GM21529 (cell line): ENCODE results near the gene CEP85L.

Source experiments
- ATAC-seq: cut with Tn5 transposase; IDR thresholded peaks from one replicate; pipeline ENCODE4 v1.9.1; 2021; ENCODE audit not compliant: unreplicated experiment

The CEP85L gene

DNA sequence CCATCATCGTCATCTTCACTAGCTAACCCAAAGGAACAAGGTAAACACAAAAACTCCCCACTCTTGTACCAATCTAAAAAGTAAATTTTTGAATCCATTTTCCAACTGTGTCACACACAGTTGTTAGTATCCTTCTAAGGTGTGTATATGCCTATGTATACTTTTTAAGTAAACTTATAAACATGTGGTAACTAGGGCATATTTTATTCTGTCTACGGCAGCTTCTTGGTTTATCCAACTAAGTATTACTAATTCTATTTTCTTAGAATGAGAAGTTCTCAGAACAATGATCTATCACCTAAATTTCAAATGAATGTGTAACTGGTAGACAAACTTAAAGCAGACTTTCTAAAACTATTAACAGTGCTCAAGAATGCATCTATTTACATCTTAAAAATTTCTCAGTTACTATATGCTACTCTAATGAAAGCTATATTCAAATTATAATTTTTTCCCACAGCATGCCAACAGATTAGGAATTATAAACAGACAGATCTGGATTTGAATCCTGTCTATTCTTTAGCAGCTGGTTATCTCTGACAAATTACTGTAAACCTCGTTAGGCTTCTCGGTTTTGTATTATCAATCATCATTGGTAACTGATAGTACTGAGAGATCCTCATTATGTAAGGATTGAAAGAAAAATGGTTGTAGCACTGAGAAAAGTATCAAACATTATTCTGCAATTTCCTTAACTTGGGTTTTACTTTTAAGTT lies 105.1 kb downstream of the CEP85L start:
- no peak for ATAC-seq

DNA sequence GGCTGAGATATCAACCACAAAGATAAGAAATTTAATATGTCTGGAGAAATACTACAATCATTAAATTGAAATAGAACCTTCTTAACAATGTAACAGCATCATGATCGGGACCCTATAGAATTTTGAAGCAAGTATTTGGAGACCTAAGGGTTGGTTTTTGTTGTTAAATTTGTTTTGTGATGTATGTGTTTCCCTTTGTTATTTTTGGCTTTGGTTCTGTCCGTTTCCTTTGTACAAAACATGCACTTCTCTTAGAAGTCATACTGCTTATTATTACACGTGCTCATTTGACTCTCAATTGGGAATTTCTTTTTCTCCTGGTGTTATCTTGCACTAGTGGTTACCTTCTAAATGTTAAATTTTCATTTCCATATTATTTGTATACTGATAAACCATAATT lies 107.3 kb downstream of the CEP85L start:
- ATAC-seq, result no peak

DNA sequence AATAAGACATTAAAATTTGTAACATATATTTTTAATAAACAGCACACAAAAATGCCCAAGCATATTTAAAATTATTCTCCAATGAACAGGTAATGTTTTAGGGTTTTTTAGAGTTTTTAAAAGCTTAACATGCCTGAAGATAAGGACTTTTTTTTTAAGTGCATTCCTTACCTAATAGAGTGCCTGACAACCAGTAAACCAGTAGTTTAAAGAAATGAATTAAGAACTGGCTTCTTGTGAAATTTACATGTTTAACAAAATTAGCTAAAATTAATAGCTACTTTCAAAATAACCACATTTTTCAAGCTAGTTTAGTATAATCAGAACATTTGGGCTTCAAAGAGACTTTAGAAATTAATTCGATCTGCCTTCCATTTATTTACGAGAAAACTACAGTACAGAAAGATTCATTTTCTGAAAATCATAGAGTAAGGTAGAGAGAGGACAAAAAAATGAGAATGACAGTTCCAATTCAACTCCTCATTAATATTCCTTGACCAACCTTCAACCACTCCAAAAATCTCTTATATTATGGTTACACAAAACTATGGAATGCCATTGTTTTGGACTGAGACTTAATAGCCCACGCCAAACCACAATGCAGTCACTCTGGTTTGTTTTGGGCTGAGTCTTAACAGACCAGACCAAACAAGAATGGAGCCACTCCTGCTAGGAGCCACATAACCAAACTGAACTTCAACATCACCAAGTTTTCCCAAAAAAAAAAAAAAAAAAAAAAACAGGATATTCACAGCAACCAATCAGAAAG lies 109.0 kb downstream of the CEP85L start:
- ATAC-seq, result no peak

DNA sequence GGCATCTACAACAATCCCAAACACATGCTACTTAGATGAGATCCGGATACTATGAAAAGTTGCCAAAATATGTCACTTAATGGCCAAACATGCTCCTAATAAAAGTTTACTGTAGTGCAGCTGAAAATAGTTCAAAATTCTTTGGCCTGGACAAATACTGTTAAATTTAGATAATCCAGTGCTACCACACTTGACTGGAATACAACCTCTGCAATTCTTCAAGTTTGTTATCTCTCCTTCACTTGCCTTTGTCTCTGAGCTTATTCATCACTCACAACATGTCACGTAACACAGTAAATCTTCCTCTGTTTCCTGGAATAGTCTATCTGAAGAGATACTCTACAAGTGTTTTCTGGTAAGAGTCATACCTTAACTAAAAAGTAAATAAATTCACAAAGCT lies 113.8 kb downstream of the CEP85L start:
- no peak for ATAC-seq

DNA sequence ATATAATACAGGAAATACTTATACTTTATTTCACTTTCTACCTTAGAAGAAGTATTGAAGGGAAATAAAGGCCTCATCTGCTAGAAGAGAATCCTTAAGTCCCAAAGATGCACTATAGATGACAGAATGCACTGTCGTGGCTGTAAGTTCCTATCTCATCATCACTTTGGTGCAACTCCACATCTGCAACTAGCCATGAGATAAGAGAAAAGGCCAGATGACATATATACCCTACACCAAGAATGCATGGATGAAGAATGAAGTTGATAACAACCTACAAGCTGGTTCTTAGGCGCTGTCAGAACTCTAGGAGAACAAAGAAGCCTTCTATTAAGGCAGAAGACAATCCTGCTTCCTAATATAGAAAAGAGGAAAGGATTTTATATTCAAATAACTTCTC lies 114.9 kb downstream of the CEP85L start:
- no peak for ATAC-seq

DNA sequence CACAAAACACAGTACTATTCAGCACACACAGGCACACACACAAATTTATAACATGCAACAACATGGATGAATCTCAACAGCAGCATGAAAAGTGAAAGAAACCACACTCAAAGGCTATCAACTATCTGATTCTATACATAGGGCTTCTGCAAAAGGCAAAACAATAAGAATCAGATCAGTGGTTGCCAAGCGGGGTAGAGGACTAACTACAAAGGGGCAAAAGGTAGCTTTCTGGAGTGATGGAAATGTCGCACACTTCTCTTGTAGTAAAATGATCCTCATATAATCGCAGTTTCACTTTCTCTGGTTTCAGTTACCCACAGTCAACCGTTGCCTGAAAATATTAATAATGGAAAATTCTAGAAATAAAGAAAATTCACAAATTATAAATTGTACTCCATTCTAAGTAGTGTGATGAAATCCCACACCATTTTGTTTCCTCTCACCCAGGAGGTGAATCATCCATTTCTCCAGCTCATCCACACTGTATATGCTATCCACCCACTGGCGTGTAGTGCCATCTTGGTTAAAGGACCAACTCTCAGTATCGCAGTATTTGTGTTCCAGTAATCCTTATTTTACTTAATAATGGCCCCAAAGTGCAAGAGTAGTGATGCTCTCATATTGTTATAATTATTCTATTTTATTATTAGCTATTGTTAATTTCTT lies 116.1 kb downstream of the CEP85L start:
- no peak for ATAC-seq

DNA sequence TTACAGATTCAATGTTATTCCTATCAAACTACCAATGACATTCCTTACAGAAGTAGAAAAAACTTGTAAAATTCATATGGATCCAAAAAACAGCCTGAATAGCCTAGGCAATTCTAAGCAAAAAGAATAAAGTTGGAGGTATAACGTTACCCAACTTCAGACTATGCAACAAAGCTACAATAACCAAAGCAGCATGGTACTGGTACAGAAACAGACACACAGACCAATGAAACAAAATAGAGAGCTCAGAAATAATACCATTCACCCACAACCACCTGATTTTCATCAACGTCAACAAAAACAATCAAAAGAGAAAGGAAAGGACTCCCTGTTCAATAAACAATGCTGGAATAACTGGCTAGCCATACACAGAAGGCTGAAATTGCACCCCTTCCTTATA lies 120.4 kb downstream of the CEP85L start:
- ATAC-seq, result no peak

DNA sequence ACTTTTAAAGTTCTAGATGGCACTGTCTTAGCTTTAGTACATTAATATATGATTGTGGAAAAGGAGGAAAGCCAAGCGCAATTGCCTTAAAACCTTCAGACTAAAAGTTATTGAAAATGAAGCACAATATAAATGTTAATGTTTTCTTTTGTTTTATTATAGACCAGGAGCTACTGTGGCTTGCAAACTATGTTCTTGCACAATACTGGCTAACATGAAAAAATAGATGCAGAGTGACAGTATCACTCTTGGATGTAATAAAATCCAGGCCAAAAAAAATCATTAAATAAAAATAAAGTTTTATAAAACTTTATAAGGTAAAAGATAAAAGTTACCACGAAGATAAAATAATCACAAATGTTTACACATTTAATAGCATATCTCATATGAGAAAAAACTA lies 121.6 kb downstream of the CEP85L start:
- no peak for ATAC-seq

DNA sequence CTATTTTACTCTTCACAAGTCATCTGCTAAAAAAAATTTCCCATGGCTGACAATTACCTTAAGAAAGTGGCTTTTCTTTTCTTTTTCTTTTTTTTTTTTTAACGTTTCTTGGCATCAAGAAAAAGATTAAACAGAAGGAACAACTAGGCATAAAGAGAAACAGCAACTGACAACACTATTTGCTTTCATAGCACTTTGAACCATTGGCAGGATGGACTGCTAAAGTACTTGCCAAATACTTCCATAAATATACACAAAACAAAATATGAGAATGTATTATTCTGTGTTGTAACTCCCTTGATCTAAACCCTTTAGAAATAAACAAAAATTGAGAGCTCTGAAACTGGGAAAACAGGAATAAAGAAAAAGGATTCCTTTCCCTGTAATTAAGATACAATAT lies 123.3 kb downstream of the CEP85L start:
- ATAC-seq, result no peak

DNA sequence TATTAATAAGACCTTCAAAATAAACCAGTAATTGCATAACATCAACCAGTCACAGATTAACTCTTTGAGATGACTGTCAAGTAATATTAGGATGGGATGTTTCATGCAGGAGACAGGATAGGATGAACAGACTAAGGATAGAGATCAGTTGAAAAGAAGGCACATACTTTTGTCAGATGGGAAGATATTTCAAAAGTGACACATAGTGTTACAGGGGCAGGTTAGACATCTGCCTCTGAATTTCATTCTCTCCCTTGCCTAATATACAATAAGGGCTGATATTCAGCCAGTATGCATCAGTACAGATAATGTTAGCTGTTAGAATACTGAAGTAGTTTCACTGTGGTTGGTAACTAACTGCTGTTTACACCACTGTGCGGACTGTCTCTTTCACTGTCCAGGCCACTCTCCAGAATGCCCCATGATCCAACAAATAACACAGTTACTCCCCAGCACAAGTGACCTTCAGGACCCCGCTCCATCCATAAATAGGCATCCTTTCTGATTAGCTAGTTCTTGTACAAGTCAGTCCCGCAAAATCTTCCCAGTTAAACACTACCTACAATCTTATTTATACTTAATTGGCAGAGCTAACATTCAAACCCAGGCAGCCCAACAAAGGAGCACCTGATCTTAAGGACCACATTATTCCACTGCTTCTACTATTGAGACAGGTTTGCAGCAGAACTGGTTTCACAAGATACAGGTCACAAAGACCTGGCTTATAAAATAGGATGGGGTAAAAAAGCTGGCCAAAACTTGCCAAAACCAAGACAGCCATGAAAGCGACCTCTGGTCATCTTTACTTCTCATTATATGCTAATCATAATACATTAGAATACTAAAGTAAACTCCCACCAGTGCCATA lies 125.2 kb downstream of the CEP85L start:
- ATAC-seq, result no peak

DNA sequence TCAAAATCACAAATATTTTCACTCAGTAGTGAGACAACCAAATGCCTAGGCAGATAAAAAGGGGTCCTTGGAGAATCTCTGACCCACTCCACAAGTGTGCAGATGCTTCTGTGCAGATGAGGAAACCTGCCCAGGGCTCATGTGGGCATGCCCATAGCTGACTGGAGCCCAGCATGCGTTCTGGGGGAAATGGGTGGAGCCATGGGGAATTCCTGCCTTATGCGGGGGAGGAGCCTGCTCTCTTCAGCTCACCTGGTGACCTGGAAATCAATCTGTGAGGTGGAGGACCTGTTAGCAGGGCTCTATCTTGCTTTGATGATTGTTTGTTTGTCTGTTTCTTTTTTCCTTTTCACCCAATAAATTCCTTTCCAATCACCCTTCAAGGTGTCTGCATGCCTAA lies 126.7 kb downstream of the CEP85L start:
- ATAC-seq, result no peak

DNA sequence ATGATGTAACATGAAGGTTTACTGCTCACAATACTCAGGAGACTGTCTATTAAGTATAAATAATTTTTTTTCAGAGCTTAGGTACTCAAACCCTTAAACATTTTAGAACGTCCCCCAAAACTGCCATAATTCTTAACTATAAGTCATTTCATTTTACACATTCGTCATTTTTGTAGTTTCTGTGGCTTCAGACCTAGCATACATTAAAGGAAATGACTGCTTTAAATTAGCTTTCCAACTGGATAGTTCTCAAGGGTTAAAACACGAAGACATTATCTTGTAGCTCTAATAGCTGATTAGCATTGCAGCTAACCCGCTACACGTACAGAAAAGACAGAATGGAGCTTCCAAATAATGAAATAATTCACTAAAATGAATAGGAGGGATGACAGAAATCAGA lies 128.2 kb downstream of the CEP85L start:
- ATAC-seq, result peak; percentile 80

DNA sequence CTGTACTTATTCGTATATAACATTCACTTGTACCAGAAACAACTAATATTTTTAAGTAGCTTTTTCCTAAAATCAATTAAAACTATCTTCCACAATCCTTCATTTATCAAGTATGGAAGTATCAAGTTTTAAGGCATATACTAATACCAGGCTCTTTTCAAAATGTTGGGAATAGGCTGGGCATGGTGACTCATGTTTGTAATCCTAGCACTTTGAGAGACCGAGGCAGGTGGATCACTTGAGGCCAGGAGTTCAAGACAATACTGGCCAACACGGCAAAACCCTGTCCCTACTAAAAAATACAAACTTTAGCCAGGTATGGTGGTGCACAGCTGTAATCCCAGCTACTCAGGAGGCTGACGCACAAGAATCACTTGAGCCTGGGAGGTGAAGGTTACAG lies 129.0 kb downstream of the CEP85L start:
- ATAC-seq, result no peak

DNA sequence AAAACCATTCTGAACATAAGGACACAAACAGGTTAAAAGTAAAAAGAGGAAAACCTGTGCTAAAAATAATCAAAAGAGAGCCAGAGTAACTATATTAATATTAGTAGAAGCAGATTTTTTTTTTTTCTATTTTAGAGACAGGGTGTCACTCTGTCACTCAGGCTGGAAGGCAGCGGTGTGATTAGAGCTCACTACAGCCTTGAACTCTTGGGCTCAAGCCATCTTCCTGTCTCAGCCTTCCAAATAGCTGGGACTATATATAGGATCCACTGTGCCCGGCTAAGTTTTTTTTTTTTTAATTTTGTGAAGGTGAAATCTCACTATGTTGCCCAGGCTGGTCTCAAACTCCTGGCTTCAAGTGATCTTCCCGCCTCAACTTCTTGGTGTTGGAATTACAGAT lies 136.7 kb downstream of the CEP85L start:
- no peak for ATAC-seq

DNA sequence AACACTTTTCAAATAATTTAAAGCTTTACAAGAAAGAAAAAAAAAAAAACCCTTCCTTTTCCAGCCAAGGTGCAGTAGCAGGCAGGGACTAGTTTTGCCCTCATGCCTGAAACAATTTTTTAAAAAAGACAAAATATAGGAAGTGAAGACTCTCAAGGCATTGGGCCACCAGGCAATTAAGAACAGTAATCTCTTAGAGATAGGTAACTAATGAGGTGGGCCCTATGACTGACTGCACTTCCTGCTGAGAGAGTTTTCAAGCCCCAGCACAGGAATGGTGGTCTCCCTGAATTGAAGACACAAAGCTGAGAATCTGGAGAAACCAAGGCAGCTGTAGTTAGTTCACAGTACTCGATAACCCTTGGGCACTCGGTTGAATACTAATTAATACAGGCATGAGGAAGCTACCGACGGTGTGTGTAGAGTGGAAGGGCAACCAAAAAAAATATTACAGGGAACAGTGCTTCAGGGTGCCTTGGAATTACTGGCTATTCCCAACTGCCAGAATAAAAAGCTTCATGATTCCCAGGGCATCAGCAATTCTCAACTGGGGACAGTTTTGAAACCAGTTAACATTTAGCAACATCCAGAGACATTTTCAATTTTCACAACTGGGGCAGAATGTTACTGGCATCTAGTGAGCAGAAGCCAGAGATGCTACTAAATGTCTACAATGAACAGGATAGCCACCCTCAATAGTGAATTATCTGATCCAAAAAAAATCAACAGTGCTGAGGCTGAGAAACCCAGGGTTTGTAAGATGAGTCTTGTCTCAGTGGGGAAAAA lies 139.3 kb downstream of the CEP85L start:
- ATAC-seq, result no peak

DNA sequence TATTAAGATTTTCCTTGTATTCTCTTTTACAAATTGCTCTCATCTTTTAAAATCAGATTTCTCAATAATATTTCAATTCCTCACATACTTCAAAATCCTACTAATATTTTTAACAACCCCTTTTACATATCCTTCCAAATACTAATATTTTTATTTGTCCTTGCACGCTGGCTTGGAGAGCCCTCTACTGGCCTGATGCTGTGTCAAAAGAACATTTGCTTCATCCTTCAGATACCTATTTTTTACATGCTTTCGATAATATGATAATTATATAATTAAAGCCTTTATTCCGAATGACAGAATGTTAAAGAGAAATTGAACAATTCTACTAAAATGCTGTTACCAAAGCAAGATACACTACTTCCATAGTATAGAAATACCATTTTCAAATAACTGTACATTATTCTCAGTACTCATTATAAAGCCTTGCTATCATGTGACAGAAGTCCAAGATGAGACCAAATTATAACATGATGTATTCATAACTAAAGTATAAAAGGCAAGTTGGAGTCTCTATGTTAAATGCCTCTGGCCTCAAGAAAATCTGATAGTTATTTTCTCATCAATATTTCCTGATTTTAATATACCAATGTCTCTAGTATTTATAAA lies 142.3 kb downstream of the CEP85L start:
- ATAC-seq, result no peak

DNA sequence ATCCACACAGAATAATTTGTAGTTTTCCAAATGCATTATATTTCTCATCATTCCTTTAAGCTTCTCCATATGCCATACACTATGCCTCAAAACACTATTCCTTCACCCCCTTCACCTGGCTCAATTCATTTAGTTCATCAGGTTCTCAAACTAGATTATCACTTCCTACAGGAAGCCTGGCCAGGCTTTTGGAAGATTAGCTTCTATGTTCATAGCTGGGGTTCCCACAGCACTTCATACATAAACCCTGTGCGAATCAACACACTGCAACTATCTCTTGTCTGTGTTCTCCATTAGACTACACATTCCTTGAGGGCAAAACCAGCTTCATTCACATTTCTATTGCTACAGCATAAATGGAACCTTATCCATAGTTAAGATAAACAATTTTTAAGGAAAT lies 143.8 kb downstream of the CEP85L start:
- no peak for ATAC-seq

DNA sequence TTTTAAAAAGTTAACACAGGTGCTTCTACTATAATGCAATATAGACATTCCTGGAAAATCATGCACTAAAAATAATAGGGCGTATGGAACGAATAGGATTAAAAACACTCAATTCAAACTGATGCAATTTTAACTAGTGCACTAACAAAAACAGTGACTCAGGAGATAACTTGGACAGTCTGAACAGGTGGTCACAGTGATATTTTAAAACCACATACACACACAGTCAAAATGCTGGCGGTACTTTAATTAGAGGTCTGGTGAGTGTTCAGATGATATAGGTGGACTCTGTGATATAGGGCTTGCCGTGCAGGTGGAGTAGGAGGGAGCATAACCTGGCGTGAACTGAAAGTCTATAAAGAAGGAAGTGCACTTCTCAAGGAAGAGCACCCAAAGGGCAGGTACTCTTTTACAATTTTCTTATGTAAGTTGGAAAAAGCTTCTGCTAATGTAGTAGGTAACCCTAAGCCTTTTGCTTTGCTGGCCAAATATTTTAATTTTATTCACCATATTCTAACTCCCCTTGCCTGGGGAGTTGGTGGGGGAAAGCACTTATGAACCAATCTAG lies 145.2 kb downstream of the CEP85L start:
- ATAC-seq, result no peak

DNA sequence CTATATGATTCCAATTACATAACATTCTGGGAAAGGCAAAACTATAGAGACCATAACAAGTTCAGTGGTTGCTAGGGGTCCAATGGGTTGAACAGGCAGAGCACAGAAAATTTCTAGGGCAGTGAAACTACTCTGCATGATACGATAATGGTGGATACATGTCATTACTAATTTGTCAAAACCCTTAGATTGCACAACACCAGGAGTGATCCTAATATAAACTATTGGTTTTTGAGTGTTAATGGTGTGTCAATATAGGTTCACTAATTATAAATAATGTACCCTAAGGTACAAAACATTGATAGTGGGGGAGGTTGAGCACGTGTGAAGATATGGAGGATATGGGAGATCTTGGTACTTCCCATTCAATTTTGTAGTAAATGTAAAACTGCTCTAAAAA lies 145.7 kb downstream of the CEP85L start:
- ATAC-seq, result no peak

DNA sequence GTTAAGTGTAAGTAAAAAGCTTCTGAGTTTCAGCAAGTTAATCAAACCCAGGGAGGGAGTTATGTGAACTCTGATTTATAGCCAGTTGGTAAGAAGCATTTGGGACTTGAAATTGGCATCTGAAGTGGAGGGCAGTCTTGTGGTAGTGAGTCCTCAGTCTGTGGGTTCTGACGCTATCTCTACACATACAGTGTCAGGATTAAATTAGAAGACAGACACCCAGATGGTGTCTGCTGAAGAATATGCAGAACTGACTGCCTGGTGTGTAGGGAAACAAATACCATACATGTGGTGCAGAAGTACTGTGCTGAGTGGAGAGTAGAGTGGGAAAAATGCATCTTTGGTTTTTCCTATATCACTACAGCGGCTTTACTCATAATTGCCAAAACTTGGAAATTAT lies 146.8 kb downstream of the CEP85L start:
- no peak for ATAC-seq
